ENCODE results near the gene ROCK2.
A peak's percentile ranks its signal among the peaks of the same experiment; 100 is the strongest.

The ROCK2 gene

DNA sequence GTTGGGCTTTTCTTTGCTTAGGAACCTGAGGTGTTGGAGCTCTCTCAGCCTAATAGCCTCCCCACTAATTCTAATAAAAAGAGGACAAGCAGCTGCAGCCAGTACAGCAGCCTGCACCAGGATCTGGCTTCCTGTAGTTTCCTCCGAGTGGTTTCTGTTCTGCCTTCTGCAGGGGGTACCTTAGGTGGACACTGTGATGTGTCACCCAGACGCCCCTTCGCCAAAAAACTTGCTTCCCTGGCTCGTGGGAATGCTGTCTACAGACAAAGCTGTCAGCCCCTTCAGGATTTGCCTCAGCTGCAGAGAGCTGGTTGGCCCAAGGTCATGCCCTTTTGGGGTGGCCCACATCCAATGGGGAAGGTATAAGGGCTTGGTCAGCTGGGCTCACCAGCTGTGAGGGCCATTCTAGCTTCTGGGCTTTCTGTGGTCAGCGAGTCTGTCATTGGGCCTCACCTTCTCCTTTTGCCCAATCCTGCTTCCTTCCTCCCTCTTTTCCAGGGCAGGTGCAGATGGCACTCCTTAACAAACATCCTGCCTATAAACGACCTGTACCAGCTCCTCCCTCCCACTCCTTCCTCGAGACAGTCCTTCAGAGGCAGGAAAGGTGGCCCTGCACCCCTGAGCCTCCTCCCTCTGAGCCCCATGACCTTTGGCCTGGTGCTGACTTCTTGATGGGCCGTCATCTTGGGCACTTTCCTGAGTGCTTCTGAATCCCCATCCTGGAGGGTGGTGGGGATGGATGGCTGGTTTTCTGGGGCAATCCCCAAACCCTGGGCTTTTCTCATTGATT, 44.0 kb upstream of the ROCK2 start:
- TF ChIP-seq, protein P1, sequence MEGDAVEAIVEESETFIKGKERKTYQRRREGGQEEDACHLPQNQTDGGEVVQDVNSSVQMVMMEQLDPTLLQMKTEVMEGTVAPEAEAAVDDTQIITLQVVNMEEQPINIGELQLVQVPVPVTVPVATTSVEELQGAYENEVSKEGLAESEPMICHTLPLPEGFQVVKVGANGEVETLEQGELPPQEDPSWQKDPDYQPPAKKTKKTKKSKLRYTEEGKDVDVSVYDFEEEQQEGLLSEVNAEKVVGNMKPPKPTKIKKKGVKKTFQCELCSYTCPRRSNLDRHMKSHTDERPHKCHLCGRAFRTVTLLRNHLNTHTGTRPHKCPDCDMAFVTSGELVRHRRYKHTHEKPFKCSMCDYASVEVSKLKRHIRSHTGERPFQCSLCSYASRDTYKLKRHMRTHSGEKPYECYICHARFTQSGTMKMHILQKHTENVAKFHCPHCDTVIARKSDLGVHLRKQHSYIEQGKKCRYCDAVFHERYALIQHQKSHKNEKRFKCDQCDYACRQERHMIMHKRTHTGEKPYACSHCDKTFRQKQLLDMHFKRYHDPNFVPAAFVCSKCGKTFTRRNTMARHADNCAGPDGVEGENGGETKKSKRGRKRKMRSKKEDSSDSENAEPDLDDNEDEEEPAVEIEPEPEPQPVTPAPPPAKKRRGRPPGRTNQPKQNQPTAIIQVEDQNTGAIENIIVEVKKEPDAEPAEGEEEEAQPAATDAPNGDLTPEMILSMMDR (IDR thresholded peaks at IDR 0.05; ENCODE audit: low read depth, low read length): no peak
- in situ Hi-C loops (cut with HindIII; ENCODE audit: low sequenced_read_pairs): no loop called here
- H3K4me3 ChIP-seq (ENCODE audit: low read depth, low read length): no peak overlapping the region
- DNase-seq (ENCODE audit: low read depth, low spot score): no peak

DNA sequence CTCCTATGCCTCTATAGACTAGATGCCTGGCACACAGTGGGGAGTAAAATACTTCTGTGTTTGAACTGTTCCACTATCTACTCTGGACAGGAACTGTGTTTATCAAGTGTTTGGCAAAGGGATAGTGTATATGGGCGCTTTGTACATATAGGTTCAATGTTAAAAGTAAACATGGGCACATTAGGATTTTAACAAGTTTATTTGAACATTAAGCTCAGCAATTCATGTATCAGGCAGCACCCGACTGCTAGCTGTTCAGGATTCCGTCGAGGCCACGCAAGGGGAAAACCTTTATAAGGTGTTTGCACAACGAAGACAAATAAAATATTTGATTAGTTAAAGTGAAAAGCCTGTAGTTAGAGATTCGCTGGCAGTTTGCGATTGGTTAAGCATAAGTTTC, 43.4 kb upstream of the ROCK2 start:
- no peak for DNase-seq (ENCODE audit: low read depth, low spot score)
- no peak overlapping the region for H3K4me3 ChIP-seq (ENCODE audit: low read depth, low read length)
- TF ChIP-seq, protein P1 (IDR thresholded peaks at IDR 0.05; ENCODE audit: low read depth, low read length): no peak
- in situ Hi-C loops (cut with HindIII; ENCODE audit: low sequenced_read_pairs): no loop called here

DNA sequence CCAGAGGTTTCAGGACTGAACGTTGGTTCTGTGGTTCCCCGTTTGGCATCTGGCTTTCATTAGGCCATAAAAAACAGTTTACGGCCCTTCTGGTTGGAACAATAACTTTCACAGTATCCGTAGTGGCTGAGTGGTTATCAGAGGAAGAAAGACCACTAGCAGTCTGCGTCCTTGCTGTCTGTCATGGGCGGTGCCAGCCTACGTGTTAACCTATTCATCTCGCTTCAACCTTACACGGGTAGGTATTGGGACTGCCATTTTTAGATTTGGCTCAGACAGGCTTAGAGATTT, 42.6 kb upstream of the ROCK2 start:
- TF ChIP-seq, protein P1 (IDR thresholded peaks at IDR 0.05; ENCODE audit: low read depth, low read length): no peak
- H3K4me3 ChIP-seq (ENCODE audit: low read depth, low read length): no peak overlapping the region
- in situ Hi-C loops (cut with HindIII; ENCODE audit: low sequenced_read_pairs): no loop called here
- no peak for DNase-seq (ENCODE audit: low read depth, low spot score)

DNA sequence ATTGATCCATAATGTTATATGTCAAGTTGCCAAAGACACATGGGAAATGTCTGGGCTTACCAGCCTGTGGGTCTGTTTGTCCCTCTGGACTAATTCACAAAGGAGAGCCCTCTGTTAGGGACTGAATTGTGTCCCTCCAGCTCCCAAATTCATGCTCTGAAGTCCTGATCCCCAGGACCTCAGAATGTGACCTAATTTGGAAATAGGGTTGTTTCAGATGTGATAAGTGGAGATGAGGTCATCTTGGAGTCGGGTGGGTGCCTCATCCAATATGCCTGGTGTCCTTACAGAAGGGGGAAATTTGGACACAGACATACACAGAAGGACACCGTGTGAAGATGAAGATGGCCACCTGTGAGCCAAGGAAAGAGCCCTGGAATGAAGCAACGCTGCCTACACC, 41.4 kb upstream of the ROCK2 start:
- TF ChIP-seq, protein P1 (IDR thresholded peaks at IDR 0.05; ENCODE audit: low read depth, low read length): no peak
- in situ Hi-C loops (cut with HindIII; ENCODE audit: low sequenced_read_pairs): no loop called here
- H3K4me3 ChIP-seq (ENCODE audit: low read depth, low read length): no peak overlapping the region
- no peak for DNase-seq (ENCODE audit: low read depth, low spot score)

DNA sequence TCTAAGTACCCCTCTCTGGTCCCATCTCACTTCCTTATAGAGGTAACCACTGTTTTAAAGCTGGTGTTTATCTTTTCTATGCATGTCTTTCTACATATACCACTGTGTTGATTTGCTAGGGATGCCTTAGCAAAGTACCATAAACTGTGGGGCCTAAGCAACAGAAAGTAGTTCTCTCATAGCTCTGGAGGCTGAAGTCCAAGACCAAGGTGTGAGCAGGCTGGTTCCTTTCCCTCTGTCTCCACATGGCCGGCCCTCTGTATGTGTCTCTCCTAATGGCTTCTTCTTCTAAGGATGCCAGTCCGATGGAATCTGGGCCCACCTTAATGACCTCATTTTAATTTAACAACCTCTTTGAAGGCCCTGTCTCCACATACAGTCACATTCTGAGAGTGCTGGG, 40.8 kb upstream of the ROCK2 start:
- TF ChIP-seq, protein P1 (IDR thresholded peaks at IDR 0.05; ENCODE audit: low read depth, low read length): no peak
- DNase-seq (ENCODE audit: low read depth, low spot score): no peak
- no peak overlapping the region for H3K4me3 ChIP-seq (ENCODE audit: low read depth, low read length)
- in situ Hi-C loops (cut with HindIII; ENCODE audit: low sequenced_read_pairs): no loop called here

DNA sequence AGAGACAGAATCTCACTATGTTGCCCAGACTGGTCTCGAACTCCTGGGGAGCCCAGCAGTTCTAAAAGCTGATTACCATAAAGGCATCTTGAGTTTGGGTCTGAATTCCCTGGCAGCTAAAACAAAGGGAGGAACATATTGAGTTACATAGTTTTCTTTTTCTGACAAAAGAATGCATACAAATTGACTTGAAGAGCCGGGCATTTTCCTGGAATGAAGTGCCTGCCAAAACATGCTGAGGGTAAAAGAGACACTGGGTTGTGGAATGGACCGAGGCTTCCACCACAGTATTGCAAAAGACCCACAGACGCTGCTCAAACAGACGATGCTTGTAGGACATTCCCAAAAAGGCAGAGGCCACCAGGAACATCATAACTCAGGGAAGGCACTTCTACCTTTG, 35.1 kb upstream of the ROCK2 start:
- peak; percentile 40 for DNase-seq (ENCODE audit: low read depth, low spot score)
- in situ Hi-C loops (cut with HindIII; ENCODE audit: low sequenced_read_pairs): no loop called here
- TF ChIP-seq, protein P1 (IDR thresholded peaks at IDR 0.05; ENCODE audit: low read depth, low read length): no peak
- H3K4me3 ChIP-seq (ENCODE audit: low read depth, low read length): no peak overlapping the region

Measured in astrocyte of the spinal cord (primary cell).